ENCODE data around the gene SPAG16. TPM values are rescaled to one million over a fixed set of nuclear protein-coding genes. Genes with fewer than 3 reads are reported as not detected.

Gene SPAG16
- total and polyA plus RNA-seq, 4 donors = 8.7 to 90.6 (median 21.6) TPM

DNA sequence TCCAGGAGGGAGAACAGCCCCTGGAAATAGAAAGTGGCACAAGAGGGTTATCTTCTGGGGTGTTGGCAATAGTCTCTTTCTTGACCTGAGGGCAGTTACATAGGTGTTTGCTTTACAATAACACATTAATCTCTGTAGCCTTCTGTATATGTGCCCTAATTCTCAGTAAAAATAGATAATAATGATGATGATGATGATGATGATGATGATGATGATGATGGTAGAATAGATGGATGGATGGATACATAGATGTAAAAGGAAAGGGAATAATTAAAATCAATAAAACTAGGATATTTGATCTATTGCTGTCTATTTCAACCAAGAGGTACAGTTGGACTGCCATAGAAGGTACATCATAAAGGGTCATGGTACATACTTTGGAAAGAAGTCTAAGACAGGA is 948.9 kb downstream of the SPAG16 start:
- no peak overlapping the region for H3K9ac ChIP-seq (ENCODE audit: insufficient read depth in 1 of 2, low read length in 2 of 2)
- ATAC-seq (ENCODE audit: insufficient read depth, low FRiP score) = no peak
- no peaks in the 10 kb centered on the region for H3K9me3 ChIP-seq (ENCODE audit: control insufficient read depth in 4 of 4, insufficient read depth in 3 of 4, low read length in 3 of 4)
- H3K4me1 ChIP-seq (ENCODE audit: control insufficient read depth in 5 of 5, insufficient read depth in 5 of 5, low read length in 5 of 5) = no peaks in the 10 kb centered on the region
- H3K4me3 ChIP-seq = no peak overlapping the region
- no peak for TF ChIP-seq CTCF (IDR thresholded peaks at IDR 0.05; ENCODE audit: control extremely low read depth, extremely low read depth)
- H3K36me3 ChIP-seq (ENCODE audit: control insufficient read depth in 4 of 4, insufficient read depth in 4 of 4, low read length in 4 of 4) = no peaks in the 10 kb centered on the region
- no peaks in the 10 kb centered on the region for H3K27me3 ChIP-seq (ENCODE audit: control insufficient read depth in 3 of 3, insufficient read depth in 3 of 3, low read length in 2 of 3)
- H3K27ac ChIP-seq (ENCODE audit: low read depth in 1 of 2, low read length in 1 of 2) = no peak overlapping the region
- peak in 1 of 3 donors; percentile 0 for DNase-seq

DNA sequence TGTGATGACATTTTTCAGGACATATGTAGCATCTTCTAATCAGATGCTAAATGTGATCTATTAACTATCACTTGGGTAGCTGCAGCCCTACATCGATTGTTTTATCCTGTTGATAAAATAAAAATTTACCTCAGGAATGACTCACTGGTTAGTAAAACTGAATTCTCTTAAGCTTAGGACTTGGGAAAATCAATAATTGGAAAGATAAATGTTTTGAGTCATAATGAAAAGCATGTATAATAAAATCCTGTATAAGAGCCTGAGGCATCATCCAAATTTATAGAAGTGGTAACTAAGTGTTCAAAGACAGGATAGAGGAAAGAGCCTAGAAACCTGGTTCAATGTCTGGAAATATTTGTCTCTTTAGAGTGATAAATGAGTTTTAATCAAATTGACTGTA is 958.5 kb downstream of the SPAG16 start:
- H3K4me1 ChIP-seq (ENCODE audit: control insufficient read depth in 5 of 5, insufficient read depth in 5 of 5, low read length in 5 of 5) = no peaks in the 10 kb centered on the region
- no peak overlapping the region for H3K9ac ChIP-seq (ENCODE audit: insufficient read depth in 1 of 2, low read length in 2 of 2)
- no peak for ATAC-seq (ENCODE audit: insufficient read depth, low FRiP score)
- WGBS, 2 donors = 85 to 92% methylated on average over 1 of the region's 1 CpG
- H3K9me3 ChIP-seq (ENCODE audit: control insufficient read depth in 4 of 4, insufficient read depth in 3 of 4, low read length in 3 of 4) = peaks cover 0 to 1% (median 0%) of the 10 kb centered on the region in 4 donors
- no peak for TF ChIP-seq CTCF (IDR thresholded peaks at IDR 0.05; ENCODE audit: control extremely low read depth, extremely low read depth)
- no peaks in the 10 kb centered on the region for H3K36me3 ChIP-seq (ENCODE audit: control insufficient read depth in 4 of 4, insufficient read depth in 4 of 4, low read length in 4 of 4)
- no peak overlapping the region for H3K4me3 ChIP-seq
- no peak for DNase-seq
- H3K27me3 ChIP-seq (ENCODE audit: control insufficient read depth in 3 of 3, insufficient read depth in 3 of 3, low read length in 2 of 3) = no peaks in the 10 kb centered on the region
- no peak overlapping the region for H3K27ac ChIP-seq (ENCODE audit: low read depth in 1 of 2, low read length in 1 of 2)

DNA sequence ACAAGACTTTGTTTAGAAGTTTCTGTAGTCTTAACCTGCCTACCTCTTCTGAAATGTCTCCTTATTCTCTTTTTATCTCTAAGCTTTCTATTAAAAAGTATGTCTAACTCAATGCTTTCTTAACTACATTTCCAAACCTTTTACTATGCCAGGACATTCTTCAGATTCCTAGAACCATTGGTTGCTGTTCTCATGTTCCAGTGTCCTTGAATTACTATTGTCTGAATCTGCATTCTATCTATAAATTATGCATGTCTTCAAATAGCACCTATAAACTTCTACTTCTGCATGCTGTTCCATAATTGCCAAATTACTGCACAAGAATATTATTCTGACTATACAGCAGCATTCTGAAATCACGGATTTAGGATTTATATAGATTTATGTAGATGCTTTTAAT is 960.6 kb downstream of the SPAG16 start:
- Histone ChIP-seq H3K27me3 (ENCODE audit: control insufficient read depth in 3 of 3, insufficient read depth in 3 of 3, low read length in 2 of 3) (no peaks in the 10 kb centered on the region), H3K9ac (ENCODE audit: insufficient read depth in 1 of 2, low read length in 2 of 2) (no peak overlapping the region), H3K4me1 (ENCODE audit: control insufficient read depth in 5 of 5, insufficient read depth in 5 of 5, low read length in 5 of 5) (no peaks in the 10 kb centered on the region), H3K4me3 (no peak overlapping the region), H3K27ac (ENCODE audit: low read depth in 1 of 2, low read length in 1 of 2) (no peak overlapping the region), H3K9me3 (ENCODE audit: control insufficient read depth in 4 of 4, insufficient read depth in 3 of 4, low read length in 3 of 4) (peaks cover 0 to under 1% (median 0%) of the 10 kb centered on the region in 4 donors), H3K36me3 (ENCODE audit: control insufficient read depth in 4 of 4, insufficient read depth in 4 of 4, low read length in 4 of 4) (no peaks in the 10 kb centered on the region)
- ATAC-seq (ENCODE audit: insufficient read depth, low FRiP score) = no peak
- no peak for DNase-seq
- TF ChIP-seq CTCF (IDR thresholded peaks at IDR 0.05; ENCODE audit: control extremely low read depth, extremely low read depth) = no peak
- 77 to 81% methylated on average over 1 of the region's 1 CpG for WGBS, 2 donors

GRCh38 chr2:214246417-214246816 is 962.2 kb downstream of the SPAG16 start:
- DNase-seq (no peak), ATAC-seq (ENCODE audit: insufficient read depth, low FRiP score) (no peak)
- no peaks in the 10 kb centered on the region for H3K27me3 ChIP-seq (ENCODE audit: control insufficient read depth in 3 of 3, insufficient read depth in 3 of 3, low read length in 2 of 3)
- TF ChIP-seq CTCF (IDR thresholded peaks at IDR 0.05; ENCODE audit: control extremely low read depth, extremely low read depth) = no peak
- no peak overlapping the region for H3K9ac ChIP-seq (ENCODE audit: insufficient read depth in 1 of 2, low read length in 2 of 2)
- no peak overlapping the region for H3K4me3 ChIP-seq
- no peaks in the 10 kb centered on the region for H3K9me3 ChIP-seq (ENCODE audit: control insufficient read depth in 4 of 4, insufficient read depth in 3 of 4, low read length in 3 of 4)
- H3K27ac ChIP-seq (ENCODE audit: low read depth in 1 of 2, low read length in 1 of 2) = no peak overlapping the region
- H3K36me3 ChIP-seq (ENCODE audit: control insufficient read depth in 4 of 4, insufficient read depth in 4 of 4, low read length in 4 of 4) = no peaks in the 10 kb centered on the region
- no peaks in the 10 kb centered on the region for H3K4me1 ChIP-seq (ENCODE audit: control insufficient read depth in 5 of 5, insufficient read depth in 5 of 5, low read length in 5 of 5)

All from lung (tissue), 12 donors.